ENCODE data around the gene MPST.

MPST gene

GRCh38 chr22:37024339-37025157 is 5.0 kb downstream of the MPST start:
- no peak for DNase-seq

GRCh38 chr22:37025500-37026070 is 6.0 kb downstream of the MPST start:
- no peak for DNase-seq

GRCh38 chr22:37026325-37026724 is 6.8 kb downstream of the MPST start:
- DNase-seq = no peak

- no peak for DNase-seq
Measured at GRCh38 chr22:37027556-37027955, 8.0 kb downstream of the MPST start.

- DNase-seq = no peak
Measured at GRCh38 chr22:37028692-37029674, 9.4 kb downstream of the MPST start.

GRCh38 chr22:37030560-37031281 is 11.2 kb downstream of the MPST start:
- no peak for DNase-seq

- no peak for DNase-seq
Measured at GRCh38 chr22:37032134-37032534, 12.6 kb downstream of the MPST start.

- DNase-seq = no peak
Measured at GRCh38 chr22:37032535-37033460, 13.3 kb downstream of the MPST start.

- DNase-seq = no peak
Measured at GRCh38 chr22:37033605-37034430, 14.3 kb downstream of the MPST start.

- DNase-seq = no peak
Measured at GRCh38 chr22:37036655-37037377, 17.3 kb downstream of the MPST start.

- DNase-seq = no peak
Measured at GRCh38 chr22:37037669-37038068, 18.1 kb downstream of the MPST start.

GRCh38 chr22:37039466-37039865 is 19.9 kb downstream of the MPST start:
- no peak for DNase-seq

- no peak for DNase-seq
Measured at GRCh38 chr22:37043209-37043827, 23.8 kb downstream of the MPST start.

- peak; percentile 16 for DNase-seq
Measured at GRCh38 chr22:37043828-37044538, 24.4 kb downstream of the MPST start.

GRCh38 chr22:37044634-37045625 is 25.4 kb downstream of the MPST start:
- DNase-seq = no peak

- DNase-seq = no peak
Measured at GRCh38 chr22:37045958-37046357, 26.4 kb downstream of the MPST start.

- no peak for DNase-seq
Measured at GRCh38 chr22:37046589-37046988, 27.0 kb downstream of the MPST start.
